Effector CD8-positive, alpha-beta T cell (primary cell): ENCODE results near the gene SYCE1L.

Experiments used
- DNase-seq: peaks from one replicate; lab custom pipeline; 2025; lab: John Stamatoyannopoulos, UW

SYCE1L gene

DNA sequence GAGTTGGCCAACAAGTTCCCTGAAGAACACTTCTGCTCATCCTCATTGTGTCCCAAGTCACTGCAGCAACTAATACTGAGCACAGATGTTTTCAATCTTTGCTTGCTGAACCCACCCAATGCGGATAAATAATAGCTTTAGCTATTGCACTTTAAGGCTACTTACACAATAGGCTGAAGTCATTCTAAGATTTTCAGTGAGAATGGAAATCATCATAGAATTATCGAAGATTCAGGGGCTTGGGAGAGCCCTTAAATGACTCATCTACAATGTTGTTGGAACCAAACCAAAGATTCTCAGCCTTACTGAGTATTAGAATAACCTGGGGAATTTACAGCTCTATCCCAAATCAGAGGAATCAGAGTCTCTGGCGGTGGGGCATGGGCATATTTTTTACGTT lies 51.2 kb downstream of the SYCE1L start:
- DNase-seq: no peak
